Testis (tissue), 2 donors: ENCODE data around the gene FBXL17.

Source experiments
- POLR2A ChIP-seq: fragments of 450-650 bp; IDR thresholded peaks from one replicate; pipeline ENCODE4 v1.6.1; 2017; ENCODE audit warnings: antibody characterized with exemption, mild to moderate bottlenecking, moderate library complexity
- TF ChIP-seq, protein P1 (sequence below), 3 experiments: fragments of 450-650 bp in 2 of 3; fragments of 200-600 bp in 1 of 3; sonication (generic) in 1 of 3; IDR thresholded peaks; one replicate each; pipeline ENCODE4 v1.5.1; 2016 to 2019; ENCODE audit warnings: antibody characterized with exemption in 3 of 3, mild to moderate bottlenecking in 2 of 3, moderate library complexity in 1 of 3

DNA sequence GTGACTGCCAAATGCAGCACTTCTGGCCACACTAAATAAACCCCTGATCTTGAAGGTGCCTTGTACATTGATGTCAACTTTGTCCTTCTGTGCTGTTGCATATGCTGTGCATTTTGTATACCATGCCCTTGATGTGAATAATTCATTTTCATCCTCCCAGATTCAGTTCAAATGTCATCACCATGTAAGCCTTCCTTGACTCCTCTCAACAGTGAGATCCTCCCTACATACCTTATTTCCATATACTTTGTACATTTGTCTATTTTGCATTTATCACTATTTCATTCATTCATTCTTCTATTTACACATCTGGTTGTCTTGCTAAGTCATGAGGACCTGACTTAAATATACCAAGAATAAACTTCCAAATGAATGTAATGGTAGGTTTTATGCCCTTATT lies 438.0 kb downstream of the FBXL17 start:
- TF ChIP-seq, protein P1, sequence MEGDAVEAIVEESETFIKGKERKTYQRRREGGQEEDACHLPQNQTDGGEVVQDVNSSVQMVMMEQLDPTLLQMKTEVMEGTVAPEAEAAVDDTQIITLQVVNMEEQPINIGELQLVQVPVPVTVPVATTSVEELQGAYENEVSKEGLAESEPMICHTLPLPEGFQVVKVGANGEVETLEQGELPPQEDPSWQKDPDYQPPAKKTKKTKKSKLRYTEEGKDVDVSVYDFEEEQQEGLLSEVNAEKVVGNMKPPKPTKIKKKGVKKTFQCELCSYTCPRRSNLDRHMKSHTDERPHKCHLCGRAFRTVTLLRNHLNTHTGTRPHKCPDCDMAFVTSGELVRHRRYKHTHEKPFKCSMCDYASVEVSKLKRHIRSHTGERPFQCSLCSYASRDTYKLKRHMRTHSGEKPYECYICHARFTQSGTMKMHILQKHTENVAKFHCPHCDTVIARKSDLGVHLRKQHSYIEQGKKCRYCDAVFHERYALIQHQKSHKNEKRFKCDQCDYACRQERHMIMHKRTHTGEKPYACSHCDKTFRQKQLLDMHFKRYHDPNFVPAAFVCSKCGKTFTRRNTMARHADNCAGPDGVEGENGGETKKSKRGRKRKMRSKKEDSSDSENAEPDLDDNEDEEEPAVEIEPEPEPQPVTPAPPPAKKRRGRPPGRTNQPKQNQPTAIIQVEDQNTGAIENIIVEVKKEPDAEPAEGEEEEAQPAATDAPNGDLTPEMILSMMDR (IDR thresholded peaks at IDR 0.05), result no peak
- TF ChIP-seq POLR2A, result no peak
